ENCODE results near the gene TNFRSF4.

TNFRSF4 gene

GRCh38 chr1:1183833-1184775 is 29.8 kb downstream of the TNFRSF4 start:
- H3K4me3 ChIP-seq (replicated peaks in 1 of 2; ENCODE audit: low read depth in 2 of 2, low read length in 2 of 2): no peak overlapping the region
- no peak for DNase-seq (ENCODE audit: low read depth in 2 of 2)
- no peak for TF ChIP-seq CTCF (IDR thresholded peaks at IDR 0.05; ENCODE audit: low read depth, low read length)

- no peak for DNase-seq (ENCODE audit: low read depth in 2 of 2)
- no peak overlapping the region for H3K4me3 ChIP-seq (replicated peaks in 1 of 2; ENCODE audit: low read depth in 2 of 2, low read length in 2 of 2)
- no peak for TF ChIP-seq CTCF (IDR thresholded peaks at IDR 0.05; ENCODE audit: low read depth, low read length)
Observed at GRCh38 chr1:1183221-1183747, 30.7 kb downstream of the TNFRSF4 start.

GRCh38 chr1:1182491-1183220 is 31.3 kb downstream of the TNFRSF4 start:
- no peak overlapping the region for H3K4me3 ChIP-seq (replicated peaks in 1 of 2; ENCODE audit: low read depth in 2 of 2, low read length in 2 of 2)
- no peak for TF ChIP-seq CTCF (IDR thresholded peaks at IDR 0.05; ENCODE audit: low read depth, low read length)
- no peak for DNase-seq (ENCODE audit: low read depth in 2 of 2)

GRCh38 chr1:1181938-1182410 is 32.0 kb downstream of the TNFRSF4 start:
- no peak overlapping the region for H3K4me3 ChIP-seq (replicated peaks in 1 of 2; ENCODE audit: low read depth in 2 of 2, low read length in 2 of 2)
- TF ChIP-seq CTCF (IDR thresholded peaks at IDR 0.05; ENCODE audit: low read depth, low read length): no peak
- DNase-seq (ENCODE audit: low read depth in 2 of 2): no peak

GRCh38 chr1:1181129-1181937 is 32.6 kb downstream of the TNFRSF4 start:
- no peak for TF ChIP-seq CTCF (IDR thresholded peaks at IDR 0.05; ENCODE audit: low read depth, low read length)
- DNase-seq (ENCODE audit: low read depth in 2 of 2): no peak
- H3K4me3 ChIP-seq (replicated peaks in 1 of 2; ENCODE audit: low read depth in 2 of 2, low read length in 2 of 2): no peak overlapping the region

All from cardiac fibroblast (primary cell).